Activated B cell treated with CpG ODN at 0.5 μM for 24 hours (primary cell): Measurements from ENCODE around the gene LMBR1. TPM values are rescaled to one million over a fixed set of nuclear protein-coding genes. Genes with fewer than 3 reads are reported as not detected.

Experiments
- ATAC-seq: fragments of 200-7000 bp; cut with Tn5 transposase; one replicate; pipeline ENCODE4 v1.10.0; 2021; ENCODE audit warnings: low read depth, mild to moderate bottlenecking, moderate library complexity
- CTCF ChIA-PET: fragments of 350-600 bp; sonication (Branson Sonifier 250); formaldehyde crosslinking; loops from one replicate; lab custom pipeline; 2021; ENCODE audit warnings: antibody characterized with exemption; lab: Charles Lee
- POLR2A ChIA-PET: fragments of 350-600 bp; sonication (Branson Sonifier 250); formaldehyde crosslinking; loops from one replicate; lab custom pipeline; 2021; ENCODE audit warnings: antibody characterized with exemption; lab: Charles Lee
- DNase-seq: peaks from one replicate; pipeline ENCODE4 v3.0.0; 2022
- H3K27ac Mint-ChIP-seq: one replicate; pipeline ENCODE4 v1.8.0; 2020; ENCODE audit warnings: mixed read lengths
- H3K27me3 Mint-ChIP-seq: one replicate; pipeline ENCODE4 v1.8.0; 2021; ENCODE audit warnings: mixed read lengths
- H3K36me3 Mint-ChIP-seq: one replicate; pipeline ENCODE4 v1.8.0; 2021; ENCODE audit warnings: low read depth, mixed read lengths
- H3K4me1 Mint-ChIP-seq: one replicate; pipeline ENCODE4 v1.8.0; 2021; ENCODE audit warnings: mixed read lengths
- H3K4me3 Mint-ChIP-seq: one replicate; pipeline ENCODE4 v1.8.0; 2020; ENCODE audit warnings: mild to moderate bottlenecking, mixed read lengths
- H3K9me3 Mint-ChIP-seq: one replicate; pipeline ENCODE4 v1.8.0; 2020; ENCODE audit warnings: mixed read lengths
- intact Hi-C: fragments of 100-400 bp; cut with micrococcal nuclease; formaldehyde crosslinking; loops from one replicate; pipeline ENCODE4 v1.15.1; 2024
- total RNA-seq: library from RNA; stranded (reverse); gene quantifications from 2 replicates; pipeline ENCODE4 v1.2.3, GENCODE V29; 2022
- TF ChIP-seq, protein P1 (sequence below): fragments of 200-600 bp; IDR thresholded peaks from one replicate; pipeline ENCODE4 v1.8.0; 2022; ENCODE audit warnings: antibody characterized with exemption, mild to moderate bottlenecking

The LMBR1 gene
- total RNA-seq, 1 donor from 2014 or later: 67.9 TPM

DNA sequence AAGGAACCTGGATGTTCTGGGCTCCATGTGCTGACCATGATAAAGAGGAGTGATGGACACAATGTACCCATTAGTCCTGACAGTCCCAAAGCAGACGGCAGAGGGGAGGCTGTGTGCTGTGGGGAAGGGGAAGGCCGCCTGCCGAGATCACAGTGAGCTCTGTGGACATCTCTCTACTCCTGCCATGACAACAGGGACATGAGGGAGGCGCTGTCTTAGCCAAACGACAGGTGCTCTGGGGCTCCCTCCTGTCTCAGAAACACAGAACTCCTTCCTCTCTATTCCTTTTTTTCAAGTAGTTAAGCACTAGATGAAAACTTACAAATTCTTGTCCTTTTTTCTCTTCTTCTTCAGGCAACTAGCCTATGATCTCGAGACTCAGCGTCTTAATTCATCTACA, 139.4 kb downstream of the LMBR1 start:
- ChIA-PET CTCF (no interaction called here), POLR2A (no interaction called here)
- Mint-ChIP-seq H3K9me3 (no peaks in the 10 kb centered on the region), H3K27ac (no peak overlapping the region), H3K4me1 (no peaks in the 10 kb centered on the region), H3K27me3 (no peaks in the 10 kb centered on the region), H3K36me3 (peaks cover 27% of the 10 kb centered on the region), H3K4me3 (no peak overlapping the region)
- intact Hi-C loops: no loop called here
- ATAC-seq (no peak), DNase-seq (no peak)
- TF ChIP-seq, protein P1, sequence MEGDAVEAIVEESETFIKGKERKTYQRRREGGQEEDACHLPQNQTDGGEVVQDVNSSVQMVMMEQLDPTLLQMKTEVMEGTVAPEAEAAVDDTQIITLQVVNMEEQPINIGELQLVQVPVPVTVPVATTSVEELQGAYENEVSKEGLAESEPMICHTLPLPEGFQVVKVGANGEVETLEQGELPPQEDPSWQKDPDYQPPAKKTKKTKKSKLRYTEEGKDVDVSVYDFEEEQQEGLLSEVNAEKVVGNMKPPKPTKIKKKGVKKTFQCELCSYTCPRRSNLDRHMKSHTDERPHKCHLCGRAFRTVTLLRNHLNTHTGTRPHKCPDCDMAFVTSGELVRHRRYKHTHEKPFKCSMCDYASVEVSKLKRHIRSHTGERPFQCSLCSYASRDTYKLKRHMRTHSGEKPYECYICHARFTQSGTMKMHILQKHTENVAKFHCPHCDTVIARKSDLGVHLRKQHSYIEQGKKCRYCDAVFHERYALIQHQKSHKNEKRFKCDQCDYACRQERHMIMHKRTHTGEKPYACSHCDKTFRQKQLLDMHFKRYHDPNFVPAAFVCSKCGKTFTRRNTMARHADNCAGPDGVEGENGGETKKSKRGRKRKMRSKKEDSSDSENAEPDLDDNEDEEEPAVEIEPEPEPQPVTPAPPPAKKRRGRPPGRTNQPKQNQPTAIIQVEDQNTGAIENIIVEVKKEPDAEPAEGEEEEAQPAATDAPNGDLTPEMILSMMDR: no peak

DNA sequence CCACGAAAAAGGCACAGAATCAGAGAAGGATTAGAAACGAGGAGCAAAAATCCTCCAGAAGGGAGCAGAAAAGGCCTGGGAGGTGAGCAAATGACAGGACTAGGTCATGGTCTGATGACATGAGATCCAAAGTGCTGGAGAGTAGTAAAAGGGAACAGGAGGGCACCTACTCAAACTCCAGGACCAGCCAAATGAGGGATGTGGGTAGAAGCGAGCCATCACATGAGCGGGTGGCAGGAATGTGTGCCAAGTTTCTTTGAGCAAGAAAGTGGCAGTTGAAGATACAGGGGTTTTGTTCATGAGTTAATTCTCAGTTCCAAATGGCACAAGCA, 139.8 kb downstream of the LMBR1 start:
- TF ChIP-seq, protein P1: no peak
- no peak overlapping the region for H3K4me3 Mint-ChIP-seq
- DNase-seq: no peak
- H3K27me3 Mint-ChIP-seq: no peaks in the 10 kb centered on the region
- no peak for ATAC-seq
- peaks cover 23% of the 10 kb centered on the region for H3K36me3 Mint-ChIP-seq
- no peak overlapping the region for H3K27ac Mint-ChIP-seq
- no peaks in the 10 kb centered on the region for H3K9me3 Mint-ChIP-seq
- no peaks in the 10 kb centered on the region for H3K4me1 Mint-ChIP-seq
- CTCF ChIA-PET: no interaction called here
- intact Hi-C loops: no loop called here
- POLR2A ChIA-PET: no interaction called here

DNA sequence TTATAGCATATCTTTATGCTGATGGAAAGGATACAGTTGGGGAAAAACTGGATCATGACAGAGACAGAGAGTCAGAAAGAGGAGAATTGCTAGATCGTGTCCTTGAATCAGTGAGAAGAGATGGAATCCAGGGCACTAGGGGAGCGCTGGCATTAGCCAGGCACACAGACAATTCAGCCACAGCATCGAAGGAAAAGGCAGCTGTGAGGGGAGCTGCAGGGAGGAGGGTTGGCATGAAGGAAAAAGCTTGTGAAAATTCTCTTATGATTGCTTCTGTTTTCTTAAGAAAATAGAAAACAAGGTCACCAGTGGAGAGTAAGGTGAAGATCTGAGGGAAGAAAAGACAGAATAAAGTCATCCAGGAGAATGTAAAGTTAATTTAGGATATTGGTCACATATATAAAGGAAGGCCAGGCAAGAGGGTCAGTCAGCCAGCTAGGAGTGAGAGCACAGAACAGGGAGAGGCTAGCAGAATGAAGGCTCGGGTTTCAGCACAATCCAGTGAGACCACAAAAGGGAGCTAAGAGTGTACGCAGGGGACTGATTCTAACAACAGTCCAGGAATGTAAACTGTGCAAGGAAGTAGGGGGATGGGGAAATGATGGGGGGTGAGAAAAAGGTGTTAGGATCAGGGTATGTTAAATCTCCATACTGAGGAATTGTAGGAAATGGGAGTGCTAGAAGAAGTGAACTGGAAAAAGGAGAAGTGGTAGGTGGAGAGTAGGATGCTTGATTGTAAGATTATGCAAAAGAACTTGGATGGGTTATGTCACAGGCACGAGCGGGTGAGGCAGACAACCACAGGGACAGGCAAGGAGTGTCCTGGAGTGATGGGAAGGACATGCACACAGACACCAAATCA, 140.4 kb downstream of the LMBR1 start:
- Mint-ChIP-seq H3K36me3 (peaks cover 23% of the 10 kb centered on the region), H3K4me3 (no peak overlapping the region), H3K27ac (no peak overlapping the region), H3K27me3 (no peaks in the 10 kb centered on the region), H3K9me3 (no peaks in the 10 kb centered on the region), H3K4me1 (no peaks in the 10 kb centered on the region)
- POLR2A ChIA-PET: no interaction called here
- DNase-seq (no peak), ATAC-seq (no peak)
- TF ChIP-seq, protein P1: no peak
- CTCF ChIA-PET: no interaction called here
- intact Hi-C loops: no loop called here

DNA sequence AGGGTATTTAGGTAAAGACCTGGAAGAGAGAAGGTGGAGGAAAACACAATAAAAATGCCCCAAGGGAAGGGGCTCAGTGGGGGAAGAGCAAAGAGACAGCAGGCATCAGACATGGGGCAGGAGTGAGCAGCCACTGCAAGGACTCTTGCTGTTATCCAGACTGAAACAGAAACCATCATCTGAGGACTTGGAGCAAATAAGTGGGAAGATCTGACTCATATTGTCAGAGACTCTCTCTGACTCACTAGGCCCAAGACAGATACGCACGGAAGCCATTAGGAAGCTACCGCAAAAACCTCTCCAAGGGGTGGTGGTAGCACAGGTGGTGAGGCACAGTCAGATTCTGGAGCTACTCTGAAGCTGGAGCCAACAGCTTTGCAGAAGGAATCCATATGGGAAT, 141.7 kb downstream of the LMBR1 start:
- no peak for DNase-seq
- H3K4me3 Mint-ChIP-seq: no peak overlapping the region

DNA sequence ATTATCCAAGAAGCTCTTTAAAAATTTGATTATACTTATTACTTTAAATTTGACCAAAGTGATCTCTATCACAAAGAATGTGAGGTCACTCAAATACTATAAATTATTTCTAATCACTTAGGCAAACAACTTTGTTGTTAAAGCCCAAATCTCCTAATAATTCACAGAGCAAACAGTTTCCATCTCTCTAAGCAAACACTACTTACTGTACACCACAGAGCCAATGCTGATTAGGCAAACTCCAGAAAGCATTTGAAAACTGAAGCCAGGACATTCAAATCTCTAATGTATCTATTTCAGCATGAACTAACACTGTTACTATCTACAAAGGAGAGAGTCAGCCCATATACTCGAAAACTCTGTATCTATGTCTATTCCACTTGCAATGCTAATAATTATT, 145.3 kb downstream of the LMBR1 start:
- H3K4me1 Mint-ChIP-seq: no peaks in the 10 kb centered on the region
- ATAC-seq (no peak), DNase-seq (no peak)
- peaks cover 28% of the 10 kb centered on the region for H3K36me3 Mint-ChIP-seq
- no peaks in the 10 kb centered on the region for H3K27me3 Mint-ChIP-seq
- CTCF ChIA-PET: no interaction called here
- intact Hi-C loops: no loop called here
- no peak overlapping the region for H3K4me3 Mint-ChIP-seq
- POLR2A ChIA-PET: no interaction called here
- TF ChIP-seq, protein P1: no peak
- H3K27ac Mint-ChIP-seq: no peak overlapping the region
- no peaks in the 10 kb centered on the region for H3K9me3 Mint-ChIP-seq

More for the DNA sequence above, 141.7 kb downstream of the LMBR1 start:
- ATAC-seq: no peak
- TF ChIP-seq, protein P1: no peak
- Mint-ChIP-seq H3K27ac (no peak overlapping the region), H3K9me3 (no peaks in the 10 kb centered on the region), H3K36me3 (peaks cover 23% of the 10 kb centered on the region), H3K4me1 (no peaks in the 10 kb centered on the region), H3K27me3 (no peaks in the 10 kb centered on the region)
- intact Hi-C loops: no loop called here
- CTCF ChIA-PET: no interaction called here
- POLR2A ChIA-PET: no interaction called here
